Amygdala (tissue), 56 donors: ENCODE results near the gene TBC1D17.
A peak's percentile ranks its signal among the peaks of the same experiment; 100 is the strongest.

Source experiments
- DNase-seq, 56 donors: peaks; one replicate each; lab custom pipeline; 2025; lab: John Stamatoyannopoulos, UW

TBC1D17 gene

GRCh38 chr19:49859682-49860335 lies 17.7 kb upstream of the TBC1D17 start:
- no peak for DNase-seq

- DNase-seq, result no peak
Observed at GRCh38 chr19:49860336-49861102, 17.0 kb upstream of the TBC1D17 start.

GRCh38 chr19:49861107-49861506 lies 16.4 kb upstream of the TBC1D17 start:
- peak in 6 of 56 donors; percentile 3 to 28 (median 15) for DNase-seq

GRCh38 chr19:49861541-49862378 lies 15.7 kb upstream of the TBC1D17 start:
- no peak for DNase-seq

- no peak for DNase-seq
Observed at GRCh38 chr19:49862391-49863253, 14.9 kb upstream of the TBC1D17 start.

GRCh38 chr19:49863254-49863934 lies 14.1 kb upstream of the TBC1D17 start:
- DNase-seq, result no peak

- DNase-seq, result no peak
Observed at GRCh38 chr19:49863935-49864320, 13.6 kb upstream of the TBC1D17 start.

- DNase-seq, result no peak
Observed at GRCh38 chr19:49864890-49865289, 12.6 kb upstream of the TBC1D17 start.

- DNase-seq, result peak; percentile 62 to 99 (median 93)
Observed at GRCh38 chr19:49866933-49867782, 10.3 kb upstream of the TBC1D17 start, which contains the start of gene PNKP. PNKP (minus strand) TSS chr19:49867576; CDS start chr19:49867204, 372 bp downstream.

GRCh38 chr19:49869009-49869483 lies 8.5 kb upstream of the TBC1D17 start:
- DNase-seq, result peak in 2 of 56 donors; percentile 76 to 85

GRCh38 chr19:49869484-49870308 lies 7.8 kb upstream of the TBC1D17 start:
- peak; percentile 74 to 100 (median 98) for DNase-seq

- DNase-seq, result no peak
Observed at GRCh38 chr19:49870309-49870901, 7.1 kb upstream of the TBC1D17 start.

GRCh38 chr19:49871349-49871985 lies 6.0 kb upstream of the TBC1D17 start:
- DNase-seq, result no peak

GRCh38 chr19:49872245-49873128 lies 5.0 kb upstream of the TBC1D17 start:
- DNase-seq, result no peak

- no peak for DNase-seq
Observed at GRCh38 chr19:49873129-49873521, 4.4 kb upstream of the TBC1D17 start.

GRCh38 chr19:49873834-49874233 lies 3.7 kb upstream of the TBC1D17 start:
- DNase-seq, result no peak
